Vagina (tissue), 2 donors: ENCODE results near the gene SLC30A4. TPM values are rescaled to one million over a fixed set of nuclear protein-coding genes. Genes with fewer than 3 reads are reported as not detected.

Experiments
- DNase-seq, 2 donors: peaks; one replicate each; pipeline ENCODE4 v3.0.0-alpha.2; 2017; ENCODE audit errors: extremely low spot score in 2 of 2
- H3K27ac ChIP-seq: fragments of 200-600 bp; sonication (generic); one replicate; pipeline ENCODE4 v1.5.1; 2019
- H3K27me3 ChIP-seq: fragments of 200-600 bp; sonication (generic); one replicate; pipeline ENCODE4 v1.5.1; 2019
- H3K36me3 ChIP-seq, 2 donors: fragments of 200-600 bp; sonication (generic); one replicate each; pipeline ENCODE4 v1.5.1; 2017 to 2019
- H3K4me1 ChIP-seq: fragments of 200-600 bp; sonication (generic); one replicate; pipeline ENCODE4 v1.5.1; 2019
- H3K4me3 ChIP-seq, 2 donors: fragments of 200-600 bp; sonication (generic); 1 replicate in 1 of 2; 2 replicates in 1 of 2; pipeline ENCODE4 v1.5.1; 2016 to 2019
- H3K9me3 ChIP-seq: fragments of 200-600 bp; sonication (generic); one replicate; pipeline ENCODE4 v1.5.1; 2019
- POLR2A ChIP-seq, 2 donors: fragments of 450-650 bp; IDR thresholded peaks; one replicate each; pipeline ENCODE4 v1.6.1; 2017; ENCODE audit warnings: antibody characterized with exemption in 2 of 2, mild to moderate bottlenecking in 2 of 2, moderate library complexity in 2 of 2
- POLR2AphosphoS5 ChIP-seq, 2 donors: sonication (generic); formaldehyde crosslinking; IDR thresholded peaks; one replicate each; pipeline ENCODE4 v1.9.0; 2017; ENCODE audit warnings: antibody characterized with exemption in 2 of 2, mild to moderate bottlenecking in 2 of 2, low read depth in 1 of 2; ENCODE audit not compliant: insufficient read depth in 1 of 2
- intact Hi-C: fragments of 100-400 bp; cut with DNase I; formaldehyde crosslinking; loops from one replicate; pipeline ENCODE4 v1.15.1; 2023
- total RNA-seq: library from RNA; depleted of rRNA; stranded (reverse); fragments of >200 nt; gene quantifications from one replicate; pipeline ENCODE4 v1.2.3, GENCODE V29; 2016
- TF ChIP-seq, protein P1 (sequence below), 3 experiments: fragments of 450-650 bp in 2 of 3; fragments of 200-600 bp in 1 of 3; sonication (generic) in 1 of 3; IDR thresholded peaks; one replicate each; pipeline ENCODE4 v1.5.1; 2017 to 2019; ENCODE audit warnings: antibody characterized with exemption in 3 of 3, mild to moderate bottlenecking in 2 of 3, moderate library complexity in 2 of 3

Gene SLC30A4
- total RNA-seq, 1 donor from 2014 or later = 10.3 TPM

DNA sequence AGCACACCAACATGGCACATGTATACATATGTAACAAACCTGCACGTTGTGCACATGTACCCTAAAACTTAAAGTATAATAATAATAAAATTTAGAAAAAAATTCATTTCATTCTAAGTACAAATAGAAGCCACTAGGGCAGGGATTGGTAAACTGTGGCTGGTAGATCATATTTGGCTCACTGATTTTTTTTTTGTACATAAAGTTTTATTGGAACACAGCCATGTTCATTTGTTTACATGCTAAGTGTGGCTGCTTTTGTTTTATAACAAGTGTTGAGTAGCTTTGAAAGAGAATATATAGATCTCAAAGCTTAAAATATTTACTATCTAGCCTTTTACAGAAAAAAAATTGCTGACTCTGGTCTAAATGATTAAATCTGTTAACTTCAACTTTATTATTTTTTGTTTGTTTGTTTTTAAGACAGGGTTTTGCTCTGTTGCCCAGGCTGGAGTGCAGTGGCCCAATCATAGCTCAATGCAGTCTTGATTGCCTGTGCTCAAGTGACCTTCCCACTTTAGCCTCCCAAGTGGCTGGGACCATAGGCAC is 32.8 kb downstream of the SLC30A4 start:
- DNase-seq = no peak

GRCh38 chr15:45486317-45486716 is 36.2 kb downstream of the SLC30A4 start:
- DNase-seq = no peak
- Histone ChIP-seq H3K9me3 (no peaks in the 10 kb centered on the region), H3K27ac (no peak overlapping the region), H3K4me1 (no peaks in the 10 kb centered on the region), H3K36me3 (peaks cover 0 to 11% of the 10 kb centered on the region in 2 donors), H3K4me3 (no peak overlapping the region), H3K27me3 (no peaks in the 10 kb centered on the region)
- intact Hi-C loops = no loop called here
- no peak for TF ChIP-seq POLR2AphosphoS5 (IDR thresholded peaks at IDR 0.05; ENCODE audit: insufficient read depth in 1 of 2, low read depth in 1 of 2)
- TF ChIP-seq, protein P1, sequence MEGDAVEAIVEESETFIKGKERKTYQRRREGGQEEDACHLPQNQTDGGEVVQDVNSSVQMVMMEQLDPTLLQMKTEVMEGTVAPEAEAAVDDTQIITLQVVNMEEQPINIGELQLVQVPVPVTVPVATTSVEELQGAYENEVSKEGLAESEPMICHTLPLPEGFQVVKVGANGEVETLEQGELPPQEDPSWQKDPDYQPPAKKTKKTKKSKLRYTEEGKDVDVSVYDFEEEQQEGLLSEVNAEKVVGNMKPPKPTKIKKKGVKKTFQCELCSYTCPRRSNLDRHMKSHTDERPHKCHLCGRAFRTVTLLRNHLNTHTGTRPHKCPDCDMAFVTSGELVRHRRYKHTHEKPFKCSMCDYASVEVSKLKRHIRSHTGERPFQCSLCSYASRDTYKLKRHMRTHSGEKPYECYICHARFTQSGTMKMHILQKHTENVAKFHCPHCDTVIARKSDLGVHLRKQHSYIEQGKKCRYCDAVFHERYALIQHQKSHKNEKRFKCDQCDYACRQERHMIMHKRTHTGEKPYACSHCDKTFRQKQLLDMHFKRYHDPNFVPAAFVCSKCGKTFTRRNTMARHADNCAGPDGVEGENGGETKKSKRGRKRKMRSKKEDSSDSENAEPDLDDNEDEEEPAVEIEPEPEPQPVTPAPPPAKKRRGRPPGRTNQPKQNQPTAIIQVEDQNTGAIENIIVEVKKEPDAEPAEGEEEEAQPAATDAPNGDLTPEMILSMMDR (IDR thresholded peaks at IDR 0.05) = no peak

More for the DNA sequence above, 32.8 kb downstream of the SLC30A4 start:
- H3K9me3 ChIP-seq = no peaks in the 10 kb centered on the region
- no peak overlapping the region for H3K4me3 ChIP-seq
- no peaks in the 10 kb centered on the region for H3K4me1 ChIP-seq
- no peak overlapping the region for H3K27ac ChIP-seq
- H3K36me3 ChIP-seq = peaks cover 0 to 8% of the 10 kb centered on the region in 2 donors
- TF ChIP-seq POLR2A (IDR thresholded peaks at IDR 0.05) (no peak), POLR2AphosphoS5 (IDR thresholded peaks at IDR 0.05; ENCODE audit: insufficient read depth in 1 of 2, low read depth in 1 of 2) (no peak)
- TF ChIP-seq, protein P1 (IDR thresholded peaks at IDR 0.05) = no peak
- intact Hi-C loops = no loop called here
- no peaks in the 10 kb centered on the region for H3K27me3 ChIP-seq

GRCh38 chr15:45481135-45481534 is 41.4 kb downstream of the SLC30A4 start:
- Histone ChIP-seq H3K36me3 (peaks cover 0 to 5% of the 10 kb centered on the region in 2 donors), H3K9me3 (no peaks in the 10 kb centered on the region), H3K27ac (no peak overlapping the region), H3K4me3 (no peak overlapping the region), H3K27me3 (no peaks in the 10 kb centered on the region), H3K4me1 (no peaks in the 10 kb centered on the region)
- intact Hi-C loops = no loop called here
- DNase-seq = no peak
- TF ChIP-seq POLR2A (IDR thresholded peaks at IDR 0.05) = no peak
- TF ChIP-seq, protein P1 (IDR thresholded peaks at IDR 0.05) = no peak
- TF ChIP-seq POLR2AphosphoS5 (IDR thresholded peaks at IDR 0.05; ENCODE audit: insufficient read depth in 1 of 2, low read depth in 1 of 2) = no peak

- TF ChIP-seq, protein P1 (IDR thresholded peaks at IDR 0.05) = no peak
- TF ChIP-seq POLR2AphosphoS5 (IDR thresholded peaks at IDR 0.05; ENCODE audit: insufficient read depth in 1 of 2, low read depth in 1 of 2) (no peak), POLR2A (IDR thresholded peaks at IDR 0.05) (no peak)
- intact Hi-C loops = no loop called here
- H3K27me3 ChIP-seq = no peaks in the 10 kb centered on the region
- H3K27ac ChIP-seq = no peak overlapping the region
- H3K9me3 ChIP-seq = no peaks in the 10 kb centered on the region
- no peaks in the 10 kb centered on the region for H3K36me3 ChIP-seq
- H3K4me3 ChIP-seq = no peak overlapping the region
- no peak for DNase-seq
- H3K4me1 ChIP-seq = no peaks in the 10 kb centered on the region
Observed at GRCh38 chr15:45476410-45476809, 46.1 kb downstream of the SLC30A4 start.

GRCh38 chr15:45474799-45475198 is 47.8 kb downstream of the SLC30A4 start:
- TF ChIP-seq, protein P1 (IDR thresholded peaks at IDR 0.05) = no peak
- intact Hi-C loops = no loop called here
- no peaks in the 10 kb centered on the region for H3K4me1 ChIP-seq

More at GRCh38 chr15:45474799-45475198, 47.8 kb downstream of the SLC30A4 start:
- H3K27me3 ChIP-seq = no peaks in the 10 kb centered on the region
- H3K9me3 ChIP-seq = no peaks in the 10 kb centered on the region
- H3K27ac ChIP-seq = no peak overlapping the region
- no peak overlapping the region for H3K4me3 ChIP-seq
- no peaks in the 10 kb centered on the region for H3K36me3 ChIP-seq
- no peak for DNase-seq
